Muscle layer of duodenum (tissue), 2 donors: ENCODE data around the gene DNAJC21.
"Not testable (repeated sequence)": the region's sequence is repeated elsewhere in the genome, so short reads cannot be mapped to it uniquely, and the experiment has no call there.

Source experiments
- H3K27ac ChIP-seq: one replicate; pipeline ENCODE4 v1.7.0; 2013; ENCODE audit warnings: mild to moderate bottlenecking, low read length
- H3K27me3 ChIP-seq: one replicate; pipeline ENCODE4 v1.7.0; 2013; ENCODE audit warnings: low read depth, mild to moderate bottlenecking, control low read depth, low read length
- H3K36me3 ChIP-seq, 2 donors: one replicate each; pipeline ENCODE4 v1.7.0; 2013; ENCODE audit warnings: low read length in 2 of 2, control low read depth in 1 of 2, mild to moderate bottlenecking in 1 of 2; ENCODE audit not compliant: insufficient read depth in 2 of 2, control insufficient read depth in 1 of 2
- H3K4me1 ChIP-seq, 2 donors: one replicate each; pipeline ENCODE4 v1.7.0; 2013; ENCODE audit warnings: low read length in 2 of 2, mild to moderate bottlenecking in 2 of 2, control low read depth in 1 of 2, moderate library complexity in 1 of 2; ENCODE audit not compliant: insufficient read depth in 2 of 2, control insufficient read depth in 1 of 2
- H3K4me3 ChIP-seq, 2 donors: one replicate each; pipeline ENCODE4 v1.7.0; 2013; ENCODE audit warnings: low read length in 2 of 2, low read depth in 1 of 2, mild to moderate bottlenecking in 1 of 2
- H3K9me3 ChIP-seq, 2 donors: one replicate each; pipeline ENCODE4 v1.7.0; 2013; ENCODE audit warnings: low read length in 2 of 2, control low read depth in 1 of 2, mild to moderate bottlenecking in 1 of 2; ENCODE audit not compliant: control insufficient read depth in 1 of 2
- donor health status: healthy.

The DNAJC21 gene

DNA sequence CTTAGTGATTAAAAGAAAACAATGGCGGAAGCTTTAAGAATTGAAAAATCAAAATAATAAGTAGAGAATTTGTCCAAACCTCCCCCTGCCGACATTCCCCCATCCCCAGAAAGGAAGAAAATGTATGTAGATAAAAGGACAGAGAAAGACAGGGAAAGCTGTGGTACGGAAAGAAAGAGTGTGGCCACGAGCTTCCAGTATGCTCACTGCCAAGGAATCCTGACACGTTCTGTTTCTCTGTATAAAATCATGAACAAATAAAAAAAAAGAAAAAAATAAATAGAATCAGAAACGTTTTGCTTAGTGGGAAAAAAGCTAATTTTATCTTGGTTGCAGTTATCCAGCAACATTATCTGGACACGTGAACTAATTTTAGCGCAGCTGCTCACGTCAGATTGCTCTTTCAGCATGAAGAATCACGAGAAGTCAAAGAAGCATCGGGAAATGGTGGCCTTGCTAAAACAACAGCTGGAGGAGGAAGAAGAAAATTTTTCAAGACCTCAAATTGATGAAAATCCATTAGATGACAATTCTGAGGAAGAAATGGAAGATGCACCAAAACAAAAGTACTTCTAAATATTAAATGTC is 15.2 kb downstream of the DNAJC21 start:
- no peak overlapping the region for H3K27ac ChIP-seq
- H3K4me1 ChIP-seq = no peaks in the 10 kb centered on the region
- H3K36me3 ChIP-seq = peaks cover 44 to 70% of the 10 kb centered on the region in 2 donors
- H3K9me3 ChIP-seq = no peaks in the 10 kb centered on the region
- no peaks in the 10 kb centered on the region for H3K27me3 ChIP-seq
- H3K4me3 ChIP-seq = no peak overlapping the region

DNA sequence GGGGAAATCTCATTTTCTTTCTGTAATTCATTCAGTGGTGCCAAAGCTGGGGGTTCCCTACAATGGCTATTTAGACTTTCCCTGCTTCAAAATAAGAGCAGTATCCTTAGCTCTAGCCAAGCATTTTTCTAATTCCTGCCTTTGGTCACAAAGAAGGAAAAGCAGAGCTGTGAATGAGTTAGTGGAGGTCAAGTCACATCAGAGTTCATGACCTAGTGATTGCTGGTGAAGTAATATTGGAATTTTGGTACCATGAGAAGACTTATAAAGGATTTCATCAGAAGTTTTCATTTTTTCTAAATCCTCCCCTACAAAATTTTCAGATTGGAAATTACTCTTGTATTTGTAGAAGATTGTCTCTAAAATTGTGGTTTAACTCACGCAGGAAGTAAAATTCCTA is 28.0 kb downstream of the DNAJC21 start:
- H3K36me3 ChIP-seq = peaks cover 18 to 21% of the 10 kb centered on the region in 2 donors
- H3K4me3 ChIP-seq = no peak overlapping the region
- no peaks in the 10 kb centered on the region for H3K27me3 ChIP-seq
- no peak overlapping the region for H3K27ac ChIP-seq
- no peaks in the 10 kb centered on the region for H3K9me3 ChIP-seq
- H3K4me1 ChIP-seq = no peaks in the 10 kb centered on the region

DNA sequence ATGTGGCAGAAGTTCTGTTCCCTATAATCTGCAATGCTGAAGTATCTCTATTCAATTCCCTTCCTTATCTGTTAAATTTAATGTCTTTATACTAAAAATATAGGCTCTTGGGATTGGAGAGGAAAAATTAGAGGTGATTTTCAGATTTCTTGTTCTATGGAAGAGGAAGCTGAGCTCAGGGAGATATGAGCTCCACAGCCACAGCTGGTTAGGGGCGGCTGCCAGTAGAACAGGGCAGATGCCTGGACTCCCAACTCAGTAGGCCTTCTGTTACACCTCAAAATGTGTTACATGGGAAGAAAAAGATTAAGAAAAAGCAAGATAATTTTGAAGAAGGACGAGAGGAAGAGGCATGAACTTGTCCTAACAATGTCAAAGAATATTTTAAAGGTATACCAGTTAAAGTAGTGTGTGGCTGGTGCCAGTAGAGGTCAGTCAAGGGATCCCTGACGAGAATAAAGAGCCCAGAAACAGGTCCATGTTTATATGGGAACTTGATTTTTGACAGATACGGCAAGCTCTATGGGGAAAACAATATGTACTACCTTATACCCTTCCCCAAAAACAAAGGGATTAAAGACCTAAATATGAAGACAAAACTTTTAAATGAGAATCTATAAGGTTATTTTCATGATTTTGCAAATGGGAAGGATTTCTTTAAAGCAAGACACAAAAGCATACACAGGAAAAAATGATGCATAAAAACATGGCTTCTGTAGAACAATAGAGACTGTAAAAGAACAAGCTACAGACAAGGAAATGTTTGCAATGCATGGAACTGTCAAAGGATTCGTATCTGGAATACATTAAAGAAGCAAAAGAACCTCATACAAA is 28.7 kb downstream of the DNAJC21 start:
- Histone ChIP-seq H3K4me3 (no peak overlapping the region), H3K27me3 (no peaks in the 10 kb centered on the region), H3K4me1 (no peaks in the 10 kb centered on the region), H3K27ac (no peak overlapping the region), H3K9me3 (no peaks in the 10 kb centered on the region), H3K36me3 (peaks cover 16 to 18% of the 10 kb centered on the region in 2 donors)

DNA sequence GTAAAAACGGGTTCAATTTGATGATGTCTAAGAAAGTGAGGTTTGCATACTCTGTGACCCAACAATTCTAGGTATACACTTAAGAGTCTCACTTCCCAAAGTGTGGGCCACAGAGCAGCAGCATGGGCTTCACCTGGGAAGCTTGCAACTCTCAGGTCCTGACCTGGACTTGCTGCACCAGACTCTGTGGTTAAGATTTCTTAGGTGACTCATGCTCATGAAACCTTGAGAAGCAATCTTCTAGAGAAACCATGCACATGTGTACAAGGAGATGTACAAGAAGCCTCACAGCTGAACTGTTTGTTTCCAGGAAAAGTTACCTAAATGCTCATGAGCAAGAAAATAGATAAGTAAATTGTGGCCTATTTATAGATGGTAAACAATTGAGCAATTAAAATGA is 30.0 kb downstream of the DNAJC21 start:
- no peak overlapping the region for H3K27ac ChIP-seq
- H3K9me3 ChIP-seq = no peaks in the 10 kb centered on the region
- H3K4me1 ChIP-seq = no peaks in the 10 kb centered on the region
- H3K36me3 ChIP-seq = peaks cover 10 to 11% of the 10 kb centered on the region in 2 donors
- H3K27me3 ChIP-seq = no peaks in the 10 kb centered on the region
- no peak overlapping the region for H3K4me3 ChIP-seq

DNA sequence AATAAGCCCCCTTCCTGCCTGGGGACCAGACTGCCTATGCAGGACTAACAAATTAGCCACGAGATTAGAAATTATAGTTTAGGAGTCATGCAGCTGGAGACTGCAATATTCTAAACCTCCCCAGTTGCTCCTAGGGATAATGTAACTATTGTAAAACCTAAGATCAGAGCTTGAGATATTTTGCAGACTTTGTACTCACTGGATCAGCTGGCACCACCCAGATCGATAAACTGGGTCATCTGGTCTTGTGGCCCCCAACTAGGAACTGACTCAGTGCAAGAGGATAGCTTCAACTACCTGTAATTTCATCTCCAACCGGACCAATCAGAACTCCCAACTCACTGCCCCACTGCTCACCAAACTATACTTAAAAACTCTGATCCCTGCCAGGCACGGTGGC is 38.2 kb downstream of the DNAJC21 start:
- Histone ChIP-seq H3K27ac (no peak overlapping the region), H3K4me3 (no peak overlapping the region), H3K36me3 (no peaks in the 10 kb centered on the region), H3K9me3 (no peaks in the 10 kb centered on the region), H3K4me1 (no peaks in the 10 kb centered on the region), H3K27me3 (no peaks in the 10 kb centered on the region)

DNA sequence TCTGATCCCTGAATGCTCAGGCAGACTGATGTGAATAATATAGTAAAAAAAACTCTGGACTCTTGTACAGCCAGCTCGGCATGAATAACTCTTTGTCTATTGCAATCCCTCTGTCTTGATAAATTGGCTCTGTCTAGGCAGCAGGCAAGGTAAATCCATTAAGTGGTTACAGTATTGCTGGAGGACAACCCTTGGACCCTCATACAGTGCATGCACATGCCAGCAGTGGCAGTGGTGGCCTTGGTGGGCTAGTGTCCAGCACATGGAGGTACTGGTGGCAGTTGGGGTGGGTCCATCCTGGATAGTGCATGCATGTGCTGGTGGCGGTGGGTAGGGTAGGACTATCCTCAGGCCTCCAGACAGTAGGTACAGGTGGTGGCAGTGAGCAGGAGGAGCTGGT is 38.9 kb downstream of the DNAJC21 start:
- Histone ChIP-seq H3K9me3 (no peaks in the 10 kb centered on the region), H3K4me3 (no peak overlapping the region), H3K27ac (no peak overlapping the region), H3K27me3 (no peaks in the 10 kb centered on the region), H3K4me1 (no peaks in the 10 kb centered on the region), H3K36me3 (no peaks in the 10 kb centered on the region)

DNA sequence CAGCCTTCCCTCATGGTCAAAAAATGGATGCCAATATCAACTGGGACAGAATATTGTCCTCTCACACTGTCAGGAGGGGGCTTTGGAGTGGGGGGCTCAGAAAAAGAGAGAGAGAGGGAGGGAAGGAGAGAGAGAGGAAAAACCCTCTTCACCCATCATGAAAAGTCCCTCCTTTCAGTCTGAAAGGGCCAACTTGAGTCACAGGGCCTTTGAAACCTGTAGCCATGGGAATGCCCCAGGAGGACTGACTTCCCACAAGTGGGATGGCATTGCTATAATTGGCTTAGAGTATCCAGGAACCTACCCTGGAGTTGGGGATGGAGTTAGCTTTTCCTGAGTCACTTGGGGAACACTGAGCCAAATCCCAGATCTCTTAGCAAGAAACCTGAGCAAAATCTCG is 41.2 kb downstream of the DNAJC21 start:
- Histone ChIP-seq H3K4me3 (no peak overlapping the region), H3K36me3 (no peaks in the 10 kb centered on the region), H3K27me3 (no peaks in the 10 kb centered on the region), H3K4me1 (no peaks in the 10 kb centered on the region), H3K9me3 (no peaks in the 10 kb centered on the region), H3K27ac (no peak overlapping the region)

DNA sequence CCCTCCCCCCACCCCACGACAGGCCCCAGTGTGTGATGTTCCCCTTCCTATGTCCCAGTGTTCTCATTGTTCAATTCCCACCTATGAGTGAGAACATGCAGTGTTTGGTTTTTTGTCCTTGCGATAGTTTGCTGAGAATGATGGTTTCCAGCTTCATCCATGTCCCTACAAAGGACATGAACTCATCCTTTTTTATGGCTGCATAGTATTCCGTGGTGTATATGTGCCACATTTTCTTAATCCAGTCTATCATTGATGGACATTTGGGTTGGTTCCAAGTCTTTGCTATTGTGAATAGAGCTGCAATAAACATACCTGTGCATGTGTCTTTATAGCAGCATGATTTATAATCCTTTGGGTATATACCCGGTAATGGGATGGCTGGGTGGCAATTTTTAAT is 42.3 kb downstream of the DNAJC21 start:
- not testable (repeated sequence) for H3K4me1 ChIP-seq

DNA sequence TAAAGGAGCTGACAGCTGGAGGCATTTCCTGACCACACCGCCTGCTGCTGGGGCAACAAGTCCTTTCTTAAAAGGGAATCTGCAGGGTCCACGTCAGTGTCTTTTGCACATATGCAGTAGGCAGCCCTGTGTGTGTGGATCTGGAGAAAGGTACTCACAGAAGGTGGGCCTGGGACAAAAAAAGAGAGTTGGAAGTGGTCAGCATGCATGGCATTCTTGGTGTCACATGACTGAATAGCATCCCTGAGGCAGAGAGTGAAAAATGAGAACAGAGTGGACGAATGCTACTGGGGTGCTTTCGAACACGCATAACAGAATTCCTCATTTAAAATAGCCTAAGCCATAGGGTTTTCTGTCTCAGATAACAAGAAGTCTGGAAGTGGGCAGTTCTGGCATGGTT is 47.0 kb downstream of the DNAJC21 start:
- Histone ChIP-seq H3K27me3 (no peaks in the 10 kb centered on the region), H3K27ac (no peak overlapping the region), H3K9me3 (no peaks in the 10 kb centered on the region), H3K4me1 (no peaks in the 10 kb centered on the region), H3K36me3 (no peaks in the 10 kb centered on the region), H3K4me3 (no peak overlapping the region)

More for the DNA sequence above, 42.3 kb downstream of the DNAJC21 start:
- H3K27me3 ChIP-seq, H3K36me3 ChIP-seq, H3K4me3 ChIP-seq, H3K9me3 ChIP-seq, H3K27ac ChIP-seq: not testable (repeated sequence)

DNA sequence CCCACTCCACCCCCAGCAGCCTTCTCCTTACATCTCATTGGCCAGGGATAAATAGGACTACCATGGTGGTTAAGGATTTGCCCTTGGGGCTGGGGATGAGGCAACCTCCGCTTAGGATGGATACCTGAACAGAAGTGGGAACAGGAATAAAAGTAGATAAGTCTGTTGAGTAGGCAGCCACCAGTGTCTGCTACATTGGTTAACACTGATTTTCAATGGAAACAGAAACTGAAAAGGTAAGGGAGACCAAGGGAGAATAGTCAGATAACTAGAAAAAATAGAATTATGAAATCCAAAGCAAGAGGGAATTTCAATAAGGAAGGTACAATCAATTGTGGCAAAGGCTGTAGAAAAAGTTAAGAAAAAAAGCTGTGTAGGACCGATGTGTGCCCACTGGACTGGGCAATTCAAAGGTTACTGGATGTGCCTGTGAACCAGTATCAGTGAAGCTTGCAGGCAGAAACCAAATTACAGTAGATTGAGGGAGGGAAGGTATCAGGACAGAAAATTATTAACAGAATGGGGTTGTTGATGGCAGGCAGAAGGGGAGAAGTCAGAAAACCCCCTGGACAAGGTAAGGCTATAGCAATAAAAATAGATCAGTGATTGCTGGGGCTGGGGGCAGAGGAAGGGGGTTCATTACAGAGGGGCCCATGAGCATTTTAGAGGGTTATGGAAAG is 48.7 kb downstream of the DNAJC21 start:
- no peaks in the 10 kb centered on the region for H3K36me3 ChIP-seq
- no peak overlapping the region for H3K27ac ChIP-seq
- H3K9me3 ChIP-seq = no peaks in the 10 kb centered on the region
- H3K4me3 ChIP-seq = no peak overlapping the region
- H3K27me3 ChIP-seq = no peaks in the 10 kb centered on the region
- H3K4me1 ChIP-seq = no peaks in the 10 kb centered on the region

DNA sequence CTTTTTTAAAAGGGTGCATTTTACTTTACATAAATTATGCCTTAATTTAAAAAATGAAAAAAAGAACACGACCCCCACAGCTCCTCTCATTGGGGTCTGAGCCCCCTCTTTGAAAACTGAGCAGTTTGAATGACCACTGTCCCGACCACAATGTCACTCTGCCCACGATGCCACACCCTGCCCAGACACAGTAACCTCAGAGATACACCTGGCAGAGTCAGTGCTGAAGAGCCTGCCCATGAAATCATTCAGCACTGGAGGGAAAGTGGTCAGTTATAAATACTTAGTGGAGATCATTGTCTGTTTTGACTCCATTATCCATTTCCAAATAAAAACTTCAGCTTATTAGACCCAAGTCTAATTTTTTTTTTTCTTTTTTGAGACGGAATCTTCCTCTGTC is 49.3 kb downstream of the DNAJC21 start:
- H3K9me3 ChIP-seq = no peaks in the 10 kb centered on the region
- no peak overlapping the region for H3K27ac ChIP-seq

More for the DNA sequence above, 49.3 kb downstream of the DNAJC21 start:
- no peaks in the 10 kb centered on the region for H3K27me3 ChIP-seq
- no peaks in the 10 kb centered on the region for H3K36me3 ChIP-seq
- H3K4me3 ChIP-seq = no peak overlapping the region
- no peaks in the 10 kb centered on the region for H3K4me1 ChIP-seq
